Activated CD4-positive, CD25-positive, alpha-beta regulatory T cell (primary cell): ENCODE data around the gene CBLN3.

Source experiments
- DNase-seq, 4 experiments: peaks; one replicate each; lab custom pipeline; 2025; lab: John Stamatoyannopoulos, UW

CBLN3 gene

GRCh38 chr14:24439257-24439656 lies 9.8 kb upstream of the CBLN3 start:
- DNase-seq: no peak

GRCh38 chr14:24438223-24439097 lies 9.0 kb upstream of the CBLN3 start:
- DNase-seq: no peak

- DNase-seq: no peak
These were observed 8.2 kb upstream of the CBLN3 start for GRCh38 chr14:24437736-24438067.

GRCh38 chr14:24437020-24437735 lies 7.7 kb upstream of the CBLN3 start:
- no peak for DNase-seq

- no peak for DNase-seq
These were observed 7.0 kb upstream of the CBLN3 start for GRCh38 chr14:24436355-24437019.

- DNase-seq: no peak
These were observed 6.5 kb upstream of the CBLN3 start for GRCh38 chr14:24435998-24436354.

GRCh38 chr14:24435192-24435810 lies 5.8 kb upstream of the CBLN3 start:
- DNase-seq: no peak

GRCh38 chr14:24434676-24435075 lies 5.2 kb upstream of the CBLN3 start:
- DNase-seq: no peak

GRCh38 chr14:24434036-24434435 lies 4.6 kb upstream of the CBLN3 start:
- DNase-seq: no peak

GRCh38 chr14:24432259-24433131 lies 3.0 kb upstream of the CBLN3 start:
- no peak for DNase-seq

- peak; percentile 77 to 83 (median 80) for DNase-seq
These were observed 2.2 kb upstream of the CBLN3 start for GRCh38 chr14:24431569-24432258.

GRCh38 chr14:24430682-24431568 lies 1.5 kb upstream of the CBLN3 start:
- peak in 3 of 4 experiments; percentile 22 to 46 (median 41) for DNase-seq

- peak in 3 of 4 experiments; percentile 40 to 52 (median 42) for DNase-seq
These were observed 744 bp upstream of the CBLN3 start for GRCh38 chr14:24430143-24430681.

GRCh38 chr14:24428628-24429394 lies 657 bp downstream of the CBLN3 start:
- DNase-seq: no peak

GRCh38 chr14:24427537-24428508 lies 1.6 kb downstream of the CBLN3 start:
- DNase-seq: no peak

GRCh38 chr14:24426912-24427536 lies 2.4 kb downstream of the CBLN3 start:
- DNase-seq: no peak
